GM18861 (cell line): ENCODE data around the gene NACC2.
"Not testable (repeated sequence)": the region's sequence is repeated elsewhere in the genome, so short reads cannot be mapped to it uniquely, and the experiment has no call there.

Source experiments
- ATAC-seq: cut with Tn5 transposase; IDR thresholded peaks from one replicate; pipeline ENCODE4 v1.9.1; 2021; ENCODE audit not compliant: unreplicated experiment

The NACC2 gene

DNA sequence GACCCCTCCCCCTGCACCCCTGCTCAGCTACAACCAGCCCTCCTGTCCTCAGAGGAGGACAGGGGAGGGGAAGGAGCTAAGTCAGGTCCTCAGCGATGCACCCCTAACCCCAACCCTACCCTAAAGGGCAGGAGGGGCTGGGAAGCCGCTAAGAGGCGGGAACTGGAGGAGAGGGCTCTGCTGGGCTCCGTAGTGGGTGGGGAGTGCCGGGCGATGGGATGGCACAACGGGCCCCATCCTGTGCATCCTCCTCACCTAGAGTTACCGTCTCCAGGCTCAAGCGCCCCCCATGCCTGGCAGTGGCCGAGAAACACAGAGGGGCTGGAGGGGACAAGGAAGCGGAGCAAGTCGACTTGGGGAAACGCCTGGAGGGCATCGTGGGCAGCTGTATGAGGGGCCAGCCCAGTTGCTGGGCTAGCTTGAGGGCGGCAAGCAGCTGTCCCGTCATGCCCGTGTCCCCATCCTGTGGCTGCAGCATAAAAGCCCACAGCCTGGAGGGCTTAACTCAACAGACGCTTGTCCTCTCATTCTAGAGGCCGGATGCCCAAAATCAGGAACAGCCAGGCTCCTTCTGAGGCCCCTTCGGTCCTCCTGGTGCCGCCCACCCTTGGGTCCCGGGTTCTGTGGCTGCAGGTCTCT is 110.9 kb downstream of the NACC2 start:
- no peak for ATAC-seq

DNA sequence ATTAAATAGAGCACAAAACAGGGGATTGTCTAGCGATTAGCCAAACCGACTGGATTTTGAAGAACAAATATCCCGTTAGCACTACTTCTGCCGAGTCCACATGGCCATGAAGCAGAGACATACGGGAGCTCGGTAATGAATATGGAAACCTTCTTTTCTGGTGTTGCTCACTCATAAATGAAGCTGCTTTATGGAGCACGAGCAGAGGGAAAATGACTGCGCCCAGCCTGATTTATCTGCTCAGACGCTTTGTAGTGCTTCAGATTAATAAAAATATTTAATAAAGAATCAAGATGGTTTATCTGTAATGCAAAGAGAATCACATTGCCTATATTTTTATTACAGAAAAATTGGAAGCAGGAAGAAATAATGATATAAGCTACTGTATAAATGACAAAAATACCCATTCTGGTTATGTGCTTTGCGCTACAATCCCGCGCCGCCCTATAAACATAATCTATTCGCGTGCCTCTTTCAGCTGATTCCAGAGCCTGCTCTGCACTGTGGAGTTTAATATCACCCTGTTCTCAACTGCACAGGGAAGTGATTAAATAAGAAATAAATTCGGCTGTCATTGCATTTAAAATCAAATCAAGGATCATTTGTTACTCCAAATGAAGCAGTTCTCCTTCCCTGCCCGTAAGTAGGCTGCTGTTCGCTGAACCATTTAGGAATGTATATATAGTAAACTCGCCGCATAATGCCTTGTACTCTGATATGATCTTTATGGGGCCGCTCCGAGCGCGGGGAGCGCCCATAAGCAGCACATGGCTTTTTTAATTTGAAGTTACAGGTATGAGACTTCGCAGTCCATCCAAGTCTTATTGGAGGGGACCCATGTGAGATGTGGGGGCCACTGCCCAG is 111.6 kb downstream of the NACC2 start:
- no peak for ATAC-seq

DNA sequence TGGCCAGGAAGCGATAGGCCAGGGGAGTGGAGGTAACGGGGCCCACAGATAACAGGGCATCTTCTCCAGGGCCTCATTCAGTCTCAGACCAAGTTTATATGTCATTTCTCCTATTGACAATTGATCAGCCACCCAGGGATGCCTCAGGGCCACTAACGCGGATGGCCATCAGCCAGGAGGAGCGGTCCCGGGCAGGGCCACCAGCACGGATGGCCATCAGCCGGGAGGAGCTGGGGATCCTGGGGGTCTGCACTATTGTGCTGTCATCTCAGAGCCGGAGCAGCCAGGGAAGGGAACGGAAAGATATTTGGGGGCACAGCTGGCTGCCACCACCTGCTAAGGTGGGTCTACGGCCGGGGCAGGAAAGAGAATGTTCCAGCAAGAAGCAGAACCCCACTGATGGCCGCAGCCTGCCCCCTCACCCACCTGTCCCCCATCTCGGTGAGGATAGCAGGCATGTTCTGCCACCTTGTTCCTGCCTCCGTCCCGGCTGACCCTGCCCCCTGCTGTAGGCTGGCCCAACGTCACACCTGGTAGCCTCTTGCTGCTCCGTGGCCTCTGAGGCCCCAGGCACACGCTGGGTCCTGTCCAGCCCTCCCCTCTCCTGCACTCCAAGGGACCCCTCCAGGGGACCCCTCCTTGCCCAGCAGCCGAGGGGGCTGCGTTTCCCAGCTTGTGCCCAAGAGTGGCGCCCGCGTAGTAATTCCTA is 112.4 kb downstream of the NACC2 start:
- no peak for ATAC-seq

DNA sequence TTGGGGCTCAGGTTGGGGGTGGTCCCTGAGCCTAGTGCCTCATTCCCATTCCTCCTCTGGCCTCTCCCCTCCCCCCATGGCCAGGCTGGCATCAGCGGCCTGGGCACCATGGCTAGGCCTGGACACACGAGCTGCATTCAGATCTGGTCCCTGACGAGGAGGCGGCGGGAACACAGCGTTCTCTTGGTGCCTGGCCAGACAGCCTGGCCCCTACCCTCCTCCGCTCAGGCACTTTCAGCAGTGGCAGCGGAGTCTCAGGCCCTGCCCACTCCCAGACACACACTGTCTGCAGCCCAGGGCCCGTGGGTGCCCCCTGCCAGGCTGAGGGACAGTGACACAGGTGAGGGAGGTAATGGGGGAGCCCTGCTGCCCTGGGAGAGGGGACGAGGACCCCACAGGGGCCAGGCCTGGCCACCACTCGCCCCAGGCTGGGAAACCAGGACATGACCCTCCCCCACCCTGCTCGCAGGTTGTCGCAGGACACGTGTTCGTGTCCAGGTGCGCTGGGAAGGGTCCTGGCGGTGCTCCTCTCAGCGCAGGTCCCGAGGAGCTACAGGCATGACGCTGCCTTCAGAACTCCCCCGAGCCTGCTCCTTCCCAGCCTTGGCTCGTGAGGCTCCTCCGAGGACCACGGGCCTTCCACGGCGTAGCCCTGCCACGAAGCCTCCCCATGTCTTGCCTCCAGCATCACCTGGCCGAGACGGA is 114.0 kb downstream of the NACC2 start:
- no peak for ATAC-seq

DNA sequence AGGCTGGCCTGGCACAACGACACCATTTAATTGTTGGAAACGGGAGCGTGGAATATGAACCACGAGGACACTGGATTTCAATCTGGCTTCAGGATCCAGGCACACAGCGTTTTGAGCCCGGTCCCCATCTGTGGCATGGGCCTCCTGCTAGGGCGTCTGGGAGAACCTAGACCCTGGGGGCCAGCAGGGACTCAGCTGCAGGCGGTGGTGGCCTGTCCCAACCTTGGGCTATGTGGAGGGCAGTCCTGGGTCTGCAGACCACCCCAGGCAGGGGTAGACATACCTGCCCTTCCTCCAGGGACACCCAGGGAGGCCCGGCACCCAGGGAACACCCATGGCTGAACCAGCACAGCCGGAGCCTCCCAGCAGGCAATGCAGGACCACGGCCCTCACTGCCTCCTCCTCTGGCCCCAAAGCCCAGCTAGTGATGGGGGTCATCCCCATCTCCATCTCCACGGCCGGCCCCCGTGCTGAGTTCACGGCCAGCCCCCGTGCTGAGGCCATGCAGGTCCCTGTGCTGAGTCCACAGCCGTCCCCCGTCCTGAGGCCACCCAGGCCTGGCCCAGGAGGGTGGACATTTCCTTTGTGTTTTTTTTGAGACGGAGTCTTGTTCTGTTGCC is 115.4 kb downstream of the NACC2 start:
- no peak for ATAC-seq

DNA sequence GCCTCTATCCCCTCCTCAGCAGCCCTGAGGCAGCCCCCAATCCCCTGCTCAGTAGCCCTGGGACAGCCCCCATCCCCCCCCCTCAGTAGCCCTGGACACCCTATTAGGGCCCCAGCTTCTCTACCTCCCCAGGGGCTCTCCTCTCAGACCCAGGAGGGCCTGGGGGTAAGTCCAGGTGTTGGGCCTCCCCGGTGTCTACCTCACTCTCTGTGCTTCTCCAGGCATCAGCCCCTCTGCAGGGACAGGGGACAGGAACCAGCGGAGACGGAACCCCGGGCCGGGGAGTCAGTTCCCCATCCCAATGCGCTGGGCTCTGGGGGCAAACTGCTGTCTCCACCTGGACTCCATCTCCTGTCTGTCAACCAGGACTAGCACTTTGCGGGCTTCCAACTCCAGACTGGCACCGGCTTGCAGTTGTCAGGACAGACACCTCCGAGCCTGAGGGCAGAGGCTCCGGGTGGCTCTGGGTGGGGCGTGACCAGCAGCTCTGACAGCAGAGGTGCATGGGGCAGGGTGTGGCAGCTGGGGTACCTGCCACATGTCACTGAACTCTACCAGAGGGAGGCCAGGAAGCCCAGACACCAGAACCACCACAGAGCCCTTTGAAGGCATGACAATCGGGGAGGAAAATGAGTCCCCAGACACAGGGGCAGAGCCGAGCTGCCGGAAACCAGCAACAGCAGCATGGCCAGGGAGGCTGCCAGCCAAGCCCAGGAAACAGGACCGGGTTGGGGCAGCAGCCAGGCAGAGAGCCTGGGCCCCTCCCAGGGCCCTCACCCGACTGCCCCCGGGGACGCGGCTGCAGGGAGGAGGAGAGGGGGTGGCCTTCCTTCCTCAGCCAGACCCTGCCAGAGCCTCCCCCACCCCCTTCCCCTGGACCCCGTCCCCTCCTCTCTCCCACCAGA is 116.2 kb downstream of the NACC2 start:
- ATAC-seq: no peak

DNA sequence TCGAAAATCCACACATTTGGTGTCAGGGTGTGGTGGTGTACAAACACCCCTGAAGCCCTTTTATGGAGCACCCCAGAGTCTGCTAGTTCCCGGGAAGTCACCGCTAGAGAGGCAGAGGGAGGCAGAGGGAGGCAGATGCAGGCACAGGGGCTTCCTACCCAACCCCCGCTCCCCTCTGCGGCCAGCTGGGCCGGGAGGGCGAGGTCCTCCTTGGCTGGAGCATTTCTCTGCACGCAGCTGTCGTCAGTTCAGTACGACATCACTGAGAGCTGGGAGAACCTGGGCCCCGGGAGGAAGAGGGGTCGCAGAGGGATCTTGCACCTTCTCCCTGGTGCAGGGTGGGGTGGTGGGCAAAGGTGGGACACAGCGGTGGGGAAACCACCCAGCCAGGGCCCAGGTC is 118.1 kb downstream of the NACC2 start:
- no peak for ATAC-seq

DNA sequence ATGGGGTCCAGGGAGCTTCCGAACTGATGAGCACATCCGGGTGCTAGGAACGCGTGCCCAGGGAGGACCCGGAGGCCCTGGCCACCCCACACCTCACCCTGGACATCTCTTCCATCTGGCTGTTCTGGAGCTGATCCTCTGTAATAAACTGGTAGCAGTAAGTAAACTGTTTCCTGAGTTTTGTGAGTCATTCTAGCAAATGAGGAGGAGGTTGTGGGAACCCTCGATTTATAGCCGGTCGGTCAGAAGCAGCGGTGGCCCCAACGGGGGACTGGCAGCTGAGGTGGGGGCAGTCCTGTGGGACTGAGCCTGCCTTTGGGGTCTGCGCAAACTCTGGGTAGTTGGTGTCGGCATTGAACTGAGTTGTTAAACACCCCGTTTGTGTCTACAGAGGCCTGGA is 118.6 kb downstream of the NACC2 start:
- ATAC-seq: no peak

DNA sequence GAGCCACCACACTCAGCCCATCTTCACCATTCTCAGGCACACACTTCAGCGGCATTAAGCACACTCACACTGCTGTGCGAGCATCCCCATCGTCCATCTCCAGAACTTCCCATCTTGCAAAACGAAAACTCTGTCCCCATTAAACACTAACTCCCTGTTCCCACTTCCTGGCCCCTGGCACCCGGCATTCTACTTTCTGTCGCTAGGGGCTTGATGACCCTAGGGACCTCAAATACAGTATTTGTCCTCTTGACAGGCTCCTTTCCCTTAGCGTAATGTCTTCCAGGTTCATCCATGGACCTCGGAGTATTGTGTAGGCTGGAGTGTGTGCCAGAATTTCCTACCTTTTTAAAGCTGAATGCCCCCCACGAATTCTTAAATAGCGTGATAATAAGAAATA is 119.3 kb downstream of the NACC2 start:
- ATAC-seq: no peak

DNA sequence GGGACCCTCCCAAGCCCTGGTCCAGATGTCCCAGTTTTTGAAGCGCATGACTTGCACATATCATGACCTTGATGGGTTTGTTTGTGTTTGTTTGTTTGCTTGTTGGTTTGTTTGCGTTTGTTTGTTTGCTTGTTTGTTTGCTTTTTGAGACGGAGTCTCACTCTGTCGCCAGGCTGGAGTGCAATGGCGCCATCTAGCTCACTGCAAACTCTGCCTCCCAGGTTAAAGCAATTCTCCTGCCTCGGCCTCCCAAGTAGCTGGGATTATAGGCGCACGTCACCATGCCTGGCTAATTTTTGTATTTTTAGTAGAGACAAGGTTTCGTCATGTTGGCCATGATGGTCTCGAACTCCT is 120.9 kb downstream of the NACC2 start:
- no peak for ATAC-seq

DNA sequence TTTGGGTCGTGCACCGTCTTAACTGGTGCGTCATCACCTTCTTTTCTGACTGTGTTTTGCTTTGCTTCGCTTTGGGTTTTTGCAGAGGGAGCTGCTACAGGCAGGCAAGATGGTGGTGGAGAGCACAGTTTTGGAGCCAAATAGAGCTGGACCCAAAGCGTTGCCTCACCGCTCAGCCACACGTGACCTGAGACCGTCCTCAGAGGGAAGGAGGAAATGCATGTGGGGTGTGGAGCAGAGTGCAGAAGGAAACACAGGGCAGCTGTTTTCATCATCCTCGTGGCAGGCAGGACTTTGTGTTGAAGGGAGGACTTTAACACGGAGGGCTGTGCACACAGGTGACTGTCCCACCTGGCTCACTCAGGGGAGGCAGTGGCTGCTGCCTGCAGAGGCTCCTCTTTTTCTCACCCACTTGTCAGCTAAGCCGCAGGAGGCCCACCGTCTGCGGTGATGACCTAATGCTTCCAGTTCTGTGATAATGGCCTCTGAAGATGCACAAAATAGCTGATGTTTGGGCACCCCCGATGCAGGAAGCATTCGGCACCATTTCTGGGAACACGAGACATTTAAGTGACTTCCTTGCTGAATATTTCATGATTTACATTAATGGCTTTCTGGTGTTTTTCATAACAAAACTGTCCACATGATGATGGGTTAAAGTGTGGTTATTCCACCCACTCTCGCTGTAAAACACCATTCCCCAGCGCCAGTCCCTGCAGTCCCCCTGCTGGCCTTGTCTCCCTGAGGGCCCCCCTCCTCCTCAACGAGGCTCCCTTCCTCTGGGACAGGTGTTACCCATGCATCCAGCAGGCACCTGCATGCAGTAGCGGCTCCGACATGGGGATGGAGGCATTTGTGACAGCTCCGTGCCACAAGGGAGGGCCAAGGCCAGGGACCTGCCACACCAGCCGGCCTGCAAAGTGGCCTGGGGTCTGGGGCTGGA is 121.5 kb downstream of the NACC2 start:
- no peak for ATAC-seq

DNA sequence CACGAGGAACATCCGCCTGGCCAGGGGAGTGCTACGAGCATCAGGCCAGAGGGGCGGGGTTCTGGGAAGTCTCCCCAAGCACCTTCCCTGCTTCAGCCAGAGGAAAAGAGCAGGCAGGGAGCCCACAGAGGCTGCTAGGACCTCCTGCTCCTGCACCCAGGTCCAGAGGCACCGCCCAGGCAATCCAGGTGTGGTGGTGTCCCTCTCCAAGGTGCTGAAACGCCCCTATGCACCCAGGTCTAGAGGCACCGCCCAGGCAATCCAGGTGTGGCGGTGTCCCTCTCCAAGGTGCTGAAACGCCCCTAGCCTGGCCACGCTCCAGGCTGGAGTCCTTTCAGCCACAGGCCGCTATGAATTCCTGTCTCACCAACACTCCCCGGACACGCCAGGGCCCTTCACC is 123.2 kb downstream of the NACC2 start:
- no peak for ATAC-seq

DNA sequence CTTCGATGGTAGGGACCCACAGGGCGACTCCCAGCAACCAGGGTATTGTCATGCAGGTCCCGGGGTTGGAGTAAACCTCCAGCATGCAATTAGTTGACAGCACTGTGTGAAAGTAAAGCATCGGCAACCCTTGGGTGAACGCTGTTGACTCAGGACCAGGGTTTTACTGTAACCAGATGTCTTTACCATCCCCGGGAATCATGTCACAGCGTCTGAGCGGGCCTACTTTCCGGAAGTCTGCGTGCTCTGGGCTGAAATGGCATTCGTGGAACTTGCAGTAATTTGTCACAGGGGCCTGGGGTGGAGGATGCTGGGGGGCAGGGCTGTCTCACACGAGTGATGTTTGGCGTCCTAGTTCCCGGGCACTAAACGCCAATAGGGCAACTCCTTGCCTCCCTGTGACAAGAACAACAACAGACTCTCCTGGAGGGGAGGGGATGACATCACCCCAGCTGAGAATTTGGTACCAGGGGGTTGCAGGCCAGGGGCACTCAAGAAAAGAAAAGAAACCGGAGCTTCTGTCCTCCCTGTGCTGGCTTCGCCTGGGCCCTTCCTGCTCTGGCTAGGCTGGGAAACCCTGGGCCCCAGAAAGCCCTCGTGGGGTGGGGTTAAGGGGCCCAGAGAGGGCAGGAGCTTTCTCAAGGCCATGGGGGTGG is 123.8 kb downstream of the NACC2 start:
- no peak for ATAC-seq

DNA sequence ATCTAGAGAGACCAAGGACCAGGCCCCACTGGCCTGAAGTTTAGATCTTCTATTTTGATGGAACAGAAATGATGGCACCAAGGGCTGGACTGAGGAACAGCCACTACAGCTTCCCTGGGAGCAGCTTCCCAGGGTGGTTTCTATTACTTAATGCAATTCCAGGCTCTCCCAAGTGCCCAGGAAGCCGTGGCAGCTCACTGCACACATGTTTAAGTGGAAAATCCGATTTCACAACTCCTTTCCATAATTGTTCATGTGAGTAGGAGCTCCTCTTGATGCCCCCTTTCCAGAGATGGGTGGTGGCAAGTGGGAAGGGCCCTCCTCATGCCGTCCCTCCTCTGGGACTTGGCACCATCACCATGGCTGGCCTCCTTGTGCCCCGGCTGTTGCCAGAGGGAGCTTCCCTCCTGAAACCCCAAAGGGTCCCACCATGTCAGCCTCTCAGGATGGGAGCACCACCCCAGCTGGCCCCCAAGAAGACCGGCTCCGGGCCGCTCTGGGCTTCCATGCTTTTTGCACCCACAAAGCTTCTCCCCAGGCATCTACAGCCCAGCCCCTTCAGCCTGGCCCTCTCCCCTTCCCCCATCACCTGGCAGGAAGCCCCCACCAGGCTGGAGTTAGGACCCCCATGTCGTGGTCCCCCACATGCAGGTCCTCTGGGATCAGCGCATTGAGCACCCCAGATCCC is 124.8 kb downstream of the NACC2 start:
- ATAC-seq: no peak

DNA sequence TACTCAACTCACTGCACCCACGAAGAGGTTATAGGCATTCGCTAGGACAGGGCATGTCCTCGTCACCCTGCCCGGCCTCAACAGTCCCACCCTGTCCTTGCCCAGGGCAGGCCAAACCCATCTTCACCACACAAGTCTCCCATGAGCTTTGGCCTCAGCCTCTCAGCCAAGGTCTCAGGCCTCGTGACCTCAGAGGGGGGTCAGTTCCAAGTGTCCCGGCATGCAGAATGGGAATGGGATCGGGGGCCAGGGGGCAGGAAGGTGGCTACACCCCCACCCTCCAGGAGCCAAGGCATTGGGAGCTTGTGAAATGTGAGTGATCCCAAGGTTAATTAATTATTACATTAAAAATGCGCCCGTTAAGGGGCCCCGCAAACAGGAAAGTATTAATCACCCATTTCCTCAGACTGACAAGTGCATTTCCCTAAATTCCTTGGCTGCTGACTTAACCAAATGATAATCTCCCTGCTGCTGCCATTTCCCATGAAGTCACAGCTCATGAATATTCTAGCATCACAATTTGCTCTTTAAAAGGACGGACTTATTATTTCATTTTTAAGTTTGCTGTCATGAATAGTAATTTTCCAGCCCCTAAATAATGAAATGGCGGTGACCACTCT is 125.9 kb downstream of the NACC2 start:
- ATAC-seq: no peak

DNA sequence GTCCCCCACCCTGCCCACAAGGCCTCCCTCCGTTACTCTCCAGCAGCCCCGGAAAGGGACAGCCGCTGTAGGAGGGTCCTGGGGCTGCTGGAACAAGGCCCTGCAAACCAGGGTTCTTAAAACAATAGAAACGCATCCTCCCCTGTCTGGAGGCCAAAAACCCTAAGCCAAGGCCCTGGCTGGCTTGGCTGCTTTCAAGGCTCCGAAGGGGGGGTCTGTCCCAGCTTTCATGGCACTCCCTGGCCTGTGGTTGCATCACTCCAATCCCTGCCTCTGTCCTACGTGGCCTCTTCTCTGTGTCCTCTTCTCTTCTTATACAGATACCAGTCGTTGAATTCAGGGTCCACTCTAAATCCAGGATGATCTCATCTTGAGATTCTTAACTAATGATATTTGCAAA is 126.5 kb downstream of the NACC2 start:
- no peak for ATAC-seq

DNA sequence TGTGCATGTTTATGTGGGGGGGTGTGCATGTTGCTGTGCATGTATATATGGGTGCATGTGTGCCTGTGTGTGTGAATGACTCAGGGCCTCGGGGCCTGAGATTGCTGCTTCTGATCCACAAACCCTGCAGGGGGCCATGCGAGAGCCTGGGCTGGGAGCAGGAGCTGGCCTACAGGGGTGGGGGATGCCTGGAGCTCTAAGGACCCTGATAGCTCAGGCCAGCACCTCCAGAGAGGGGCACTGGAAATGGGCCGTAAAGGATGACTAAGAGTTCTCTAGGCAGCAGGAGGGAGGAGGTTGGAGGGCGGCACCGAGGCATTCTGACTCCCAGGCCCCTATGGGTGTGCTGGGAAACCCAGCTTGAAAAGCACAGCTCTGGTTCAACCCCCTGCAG is 127.0 kb downstream of the NACC2 start:
- no peak for ATAC-seq

DNA sequence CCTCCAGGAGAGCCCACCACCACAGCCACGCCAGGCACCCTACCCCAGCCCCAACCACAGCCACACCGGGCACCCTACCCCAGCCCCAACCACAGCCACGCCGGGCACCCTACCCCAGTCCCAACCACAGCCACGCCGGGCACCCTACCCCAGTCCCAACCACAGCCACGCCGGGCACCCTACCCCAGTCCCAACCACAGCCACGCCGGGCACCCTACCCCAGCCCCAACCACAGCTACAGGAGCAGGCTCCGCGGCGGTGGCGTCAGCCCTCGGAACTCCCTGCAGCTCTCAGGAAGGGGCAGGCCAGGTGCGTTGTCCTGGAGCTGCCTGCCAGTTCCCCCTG is 128.2 kb downstream of the NACC2 start:
- not testable (repeated sequence) for ATAC-seq
